Fibroblast of lung (primary cell): Measurements from ENCODE around the gene COL11A2.

Experiments
- CTCF ChIP-seq, 2 donors: IDR thresholded peaks in 1 of 2; conservative IDR thresholded peaks in 1 of 2; 1 replicate in 1 of 2; 2 replicates in 1 of 2; pipeline ENCODE4 v1.5.1; 2011 to 2012; ENCODE audit warnings: low read length in 2 of 2, control low read depth in 1 of 2, inconsistent platforms in 1 of 2, low read depth in 1 of 2, mild to moderate bottlenecking in 1 of 2
- EZH2 ChIP-seq: IDR thresholded peaks from 2 replicates; pipeline ENCODE4 v1.5.1; 2012; ENCODE audit warnings: low read length, control low read depth, mild to moderate bottlenecking; ENCODE audit errors: missing control alignments

GRCh38 chr6:33171016-33171879 is 21.0 kb downstream of the COL11A2 start:
- no peak for TF ChIP-seq EZH2
- no peak for TF ChIP-seq CTCF (conservative IDR thresholded peaks at IDR 0.05 in 1 of 2, IDR thresholded peaks at IDR 0.05 in 1 of 2; ENCODE audit: low read depth in 1 of 2, low read length in 2 of 2)
